ENCODE measurements around the gene MYCBP.

DNA sequence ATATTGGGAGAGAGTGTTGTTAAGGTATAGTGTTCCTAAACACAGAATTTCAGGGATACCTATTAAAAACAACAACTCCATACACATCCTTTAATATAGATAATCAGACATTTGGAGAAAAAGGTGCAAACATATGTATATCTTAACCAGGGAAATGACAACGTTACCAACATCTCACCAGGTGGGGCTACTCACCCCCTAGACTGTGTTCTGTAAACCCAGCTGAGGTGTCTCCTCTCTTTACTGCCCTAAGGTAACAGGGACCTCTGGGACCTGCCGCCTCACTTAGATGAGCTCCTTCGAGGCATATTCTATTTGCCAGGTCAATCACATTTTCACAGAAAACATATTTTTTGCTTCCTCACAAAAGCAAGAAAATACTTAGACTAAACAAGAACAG lies 26.9 kb downstream of the MYCBP start:
- TF ChIP-seq EZH2 (IDR thresholded peaks at IDR 0.05; ENCODE audit: borderline replicate concordance) = no peak
- TF ChIP-seq, protein P1, sequence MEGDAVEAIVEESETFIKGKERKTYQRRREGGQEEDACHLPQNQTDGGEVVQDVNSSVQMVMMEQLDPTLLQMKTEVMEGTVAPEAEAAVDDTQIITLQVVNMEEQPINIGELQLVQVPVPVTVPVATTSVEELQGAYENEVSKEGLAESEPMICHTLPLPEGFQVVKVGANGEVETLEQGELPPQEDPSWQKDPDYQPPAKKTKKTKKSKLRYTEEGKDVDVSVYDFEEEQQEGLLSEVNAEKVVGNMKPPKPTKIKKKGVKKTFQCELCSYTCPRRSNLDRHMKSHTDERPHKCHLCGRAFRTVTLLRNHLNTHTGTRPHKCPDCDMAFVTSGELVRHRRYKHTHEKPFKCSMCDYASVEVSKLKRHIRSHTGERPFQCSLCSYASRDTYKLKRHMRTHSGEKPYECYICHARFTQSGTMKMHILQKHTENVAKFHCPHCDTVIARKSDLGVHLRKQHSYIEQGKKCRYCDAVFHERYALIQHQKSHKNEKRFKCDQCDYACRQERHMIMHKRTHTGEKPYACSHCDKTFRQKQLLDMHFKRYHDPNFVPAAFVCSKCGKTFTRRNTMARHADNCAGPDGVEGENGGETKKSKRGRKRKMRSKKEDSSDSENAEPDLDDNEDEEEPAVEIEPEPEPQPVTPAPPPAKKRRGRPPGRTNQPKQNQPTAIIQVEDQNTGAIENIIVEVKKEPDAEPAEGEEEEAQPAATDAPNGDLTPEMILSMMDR (IDR thresholded peaks at IDR 0.05; ENCODE audit: poor library complexity) = no peak

All from hepatocyte (in vitro differentiated cells).